GM18511 (cell line): Measurements from ENCODE around the gene CRTC1.
A peak's percentile ranks its signal among the peaks of the same experiment; 100 is the strongest.

Source experiments
- ATAC-seq: cut with Tn5 transposase; IDR thresholded peaks from one replicate; pipeline ENCODE4 v1.9.1; 2021; ENCODE audit warnings: mild to moderate bottlenecking, moderate library complexity; ENCODE audit not compliant: unreplicated experiment

Gene CRTC1

GRCh38 chr19:18698321-18699167 is 15.1 kb downstream of the CRTC1 start:
- no peak for ATAC-seq

- no peak for ATAC-seq
Observed at GRCh38 chr19:18699403-18700054, 16.0 kb downstream of the CRTC1 start.

GRCh38 chr19:18700501-18701249 is 17.2 kb downstream of the CRTC1 start:
- peak; percentile 85 for ATAC-seq

GRCh38 chr19:18701250-18701608 is 17.7 kb downstream of the CRTC1 start:
- ATAC-seq = peak; percentile 30

GRCh38 chr19:18704054-18704453 is 20.6 kb downstream of the CRTC1 start:
- ATAC-seq = no peak

GRCh38 chr19:18704971-18705370 is 21.5 kb downstream of the CRTC1 start:
- ATAC-seq = no peak

- ATAC-seq = no peak
Observed at GRCh38 chr19:18708452-18709231, 25.2 kb downstream of the CRTC1 start.

GRCh38 chr19:18709546-18709945 is 26.1 kb downstream of the CRTC1 start:
- ATAC-seq = no peak

GRCh38 chr19:18710186-18710585 is 26.7 kb downstream of the CRTC1 start:
- ATAC-seq = no peak

GRCh38 chr19:18710996-18711751 is 27.7 kb downstream of the CRTC1 start:
- ATAC-seq = no peak

GRCh38 chr19:18711893-18712292 is 28.4 kb downstream of the CRTC1 start:
- no peak for ATAC-seq

- ATAC-seq = no peak
Observed at GRCh38 chr19:18712981-18713380, 29.5 kb downstream of the CRTC1 start.

- ATAC-seq = no peak
Observed at GRCh38 chr19:18713550-18714117, 30.2 kb downstream of the CRTC1 start.

GRCh38 chr19:18715416-18715815 is 31.9 kb downstream of the CRTC1 start:
- ATAC-seq = no peak

GRCh38 chr19:18716857-18717256 is 33.4 kb downstream of the CRTC1 start:
- no peak for ATAC-seq

GRCh38 chr19:18717601-18718000 is 34.1 kb downstream of the CRTC1 start:
- no peak for ATAC-seq

GRCh38 chr19:18718015-18718526 is 34.6 kb downstream of the CRTC1 start:
- no peak for ATAC-seq

- no peak for ATAC-seq
Observed at GRCh38 chr19:18718846-18719458, 35.5 kb downstream of the CRTC1 start.

- ATAC-seq = no peak
Observed at GRCh38 chr19:18719541-18719940, 36.1 kb downstream of the CRTC1 start.
